GM12872 (cell line): ENCODE measurements around the gene SORCS2.

Source experiments
- TF ChIP-seq, protein P1 (sequence below): IDR thresholded peaks from 3 replicates; pipeline ENCODE4 v1.5.1; 2011; ENCODE audit warnings: low read depth, mild to moderate bottlenecking, low read length, moderate library complexity; ENCODE audit not compliant: insufficient read depth

SORCS2 gene

DNA sequence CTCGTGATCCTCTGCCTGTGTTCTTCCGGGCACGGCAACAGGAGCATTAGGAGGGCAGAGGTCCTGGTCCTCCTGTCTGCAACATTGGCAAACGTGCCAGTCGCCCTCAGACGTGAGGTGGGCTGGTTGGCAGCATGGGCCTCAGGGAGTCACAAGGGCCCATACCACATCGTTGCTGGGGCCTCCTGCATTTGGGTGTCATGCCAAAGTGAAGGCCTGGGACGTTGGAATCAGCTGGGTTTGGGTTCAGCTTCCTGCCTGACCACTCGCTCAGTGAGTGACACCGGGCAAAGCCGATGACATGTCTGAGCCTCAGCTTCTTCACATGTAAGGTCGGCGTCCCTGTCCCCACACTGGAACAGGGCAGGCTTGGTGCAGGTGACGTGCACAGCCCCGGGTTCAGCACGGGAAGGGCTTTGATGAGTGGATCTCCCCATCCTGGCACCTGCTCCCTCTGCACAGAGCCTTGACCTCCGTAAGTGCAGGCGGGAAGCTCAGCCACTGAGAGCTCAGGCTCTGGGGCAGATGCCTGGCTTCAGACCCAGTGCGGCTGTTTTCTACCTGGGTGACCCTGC, 150.8 kb downstream of the SORCS2 start:
- TF ChIP-seq, protein P1, sequence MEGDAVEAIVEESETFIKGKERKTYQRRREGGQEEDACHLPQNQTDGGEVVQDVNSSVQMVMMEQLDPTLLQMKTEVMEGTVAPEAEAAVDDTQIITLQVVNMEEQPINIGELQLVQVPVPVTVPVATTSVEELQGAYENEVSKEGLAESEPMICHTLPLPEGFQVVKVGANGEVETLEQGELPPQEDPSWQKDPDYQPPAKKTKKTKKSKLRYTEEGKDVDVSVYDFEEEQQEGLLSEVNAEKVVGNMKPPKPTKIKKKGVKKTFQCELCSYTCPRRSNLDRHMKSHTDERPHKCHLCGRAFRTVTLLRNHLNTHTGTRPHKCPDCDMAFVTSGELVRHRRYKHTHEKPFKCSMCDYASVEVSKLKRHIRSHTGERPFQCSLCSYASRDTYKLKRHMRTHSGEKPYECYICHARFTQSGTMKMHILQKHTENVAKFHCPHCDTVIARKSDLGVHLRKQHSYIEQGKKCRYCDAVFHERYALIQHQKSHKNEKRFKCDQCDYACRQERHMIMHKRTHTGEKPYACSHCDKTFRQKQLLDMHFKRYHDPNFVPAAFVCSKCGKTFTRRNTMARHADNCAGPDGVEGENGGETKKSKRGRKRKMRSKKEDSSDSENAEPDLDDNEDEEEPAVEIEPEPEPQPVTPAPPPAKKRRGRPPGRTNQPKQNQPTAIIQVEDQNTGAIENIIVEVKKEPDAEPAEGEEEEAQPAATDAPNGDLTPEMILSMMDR, result no peak

DNA sequence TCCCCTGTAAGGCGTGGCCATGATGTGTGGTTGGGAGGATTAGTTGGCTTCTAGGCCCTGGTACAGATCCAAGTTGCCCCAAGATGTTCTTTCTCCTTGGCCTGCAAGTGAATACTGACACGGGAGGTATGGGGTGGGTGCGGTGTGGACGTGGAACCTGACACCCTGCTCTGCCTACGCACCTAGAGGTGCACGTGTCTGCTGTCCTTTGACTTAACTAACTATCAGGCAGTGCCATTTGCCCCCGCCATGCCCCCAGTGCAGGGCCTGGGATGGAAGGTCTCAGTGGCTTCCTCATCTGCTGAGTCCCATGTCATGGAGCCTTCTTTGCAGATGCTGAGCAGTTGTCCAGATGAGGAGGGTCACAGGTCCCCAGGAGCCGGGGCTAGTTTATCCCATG, 151.6 kb downstream of the SORCS2 start:
- TF ChIP-seq, protein P1, result no peak

DNA sequence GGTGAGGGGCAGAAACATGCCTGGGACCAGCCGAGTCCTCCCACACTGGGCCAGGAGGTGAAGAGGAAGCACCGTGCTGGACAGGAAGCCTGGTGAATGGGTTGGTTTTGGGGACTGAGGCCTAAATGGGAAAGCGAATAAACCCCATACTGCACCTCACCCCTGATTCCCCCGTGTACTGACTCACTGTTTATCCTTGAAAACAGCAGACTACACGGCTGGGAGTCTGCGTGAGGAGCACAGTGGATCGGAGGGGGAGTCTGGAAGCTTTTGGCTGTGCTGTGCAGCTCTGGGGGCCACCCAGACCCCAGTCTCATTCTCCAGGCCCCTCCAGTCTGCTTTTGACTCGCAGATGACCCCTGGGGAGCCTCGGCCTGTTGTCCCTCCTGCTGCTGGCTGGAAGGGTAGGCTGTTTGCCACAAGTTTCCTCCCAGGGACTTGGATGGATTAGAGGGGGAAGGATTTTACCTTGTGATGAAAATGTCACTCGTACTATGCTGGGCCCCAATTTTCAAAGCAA, 152.4 kb downstream of the SORCS2 start:
- TF ChIP-seq, protein P1, result no peak

DNA sequence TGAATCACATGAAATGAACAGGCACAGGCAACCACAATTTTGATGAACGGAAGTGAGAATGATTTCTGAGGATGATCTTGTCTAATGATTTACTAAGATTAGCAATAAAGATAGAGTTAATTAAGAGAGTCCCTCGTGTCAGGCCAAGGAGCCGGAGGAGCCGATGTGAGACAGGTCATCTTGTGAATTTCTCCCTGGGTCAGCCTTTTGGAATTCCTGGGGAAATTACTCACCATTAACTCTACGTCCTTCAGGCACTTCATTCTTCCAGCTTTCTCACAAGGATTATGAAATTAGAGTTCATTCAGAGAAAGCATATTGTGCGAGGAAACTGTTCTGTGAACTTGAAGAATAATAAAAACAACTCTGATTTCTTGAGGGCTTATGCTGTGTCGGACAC, 155.6 kb downstream of the SORCS2 start:
- TF ChIP-seq, protein P1, result no peak

DNA sequence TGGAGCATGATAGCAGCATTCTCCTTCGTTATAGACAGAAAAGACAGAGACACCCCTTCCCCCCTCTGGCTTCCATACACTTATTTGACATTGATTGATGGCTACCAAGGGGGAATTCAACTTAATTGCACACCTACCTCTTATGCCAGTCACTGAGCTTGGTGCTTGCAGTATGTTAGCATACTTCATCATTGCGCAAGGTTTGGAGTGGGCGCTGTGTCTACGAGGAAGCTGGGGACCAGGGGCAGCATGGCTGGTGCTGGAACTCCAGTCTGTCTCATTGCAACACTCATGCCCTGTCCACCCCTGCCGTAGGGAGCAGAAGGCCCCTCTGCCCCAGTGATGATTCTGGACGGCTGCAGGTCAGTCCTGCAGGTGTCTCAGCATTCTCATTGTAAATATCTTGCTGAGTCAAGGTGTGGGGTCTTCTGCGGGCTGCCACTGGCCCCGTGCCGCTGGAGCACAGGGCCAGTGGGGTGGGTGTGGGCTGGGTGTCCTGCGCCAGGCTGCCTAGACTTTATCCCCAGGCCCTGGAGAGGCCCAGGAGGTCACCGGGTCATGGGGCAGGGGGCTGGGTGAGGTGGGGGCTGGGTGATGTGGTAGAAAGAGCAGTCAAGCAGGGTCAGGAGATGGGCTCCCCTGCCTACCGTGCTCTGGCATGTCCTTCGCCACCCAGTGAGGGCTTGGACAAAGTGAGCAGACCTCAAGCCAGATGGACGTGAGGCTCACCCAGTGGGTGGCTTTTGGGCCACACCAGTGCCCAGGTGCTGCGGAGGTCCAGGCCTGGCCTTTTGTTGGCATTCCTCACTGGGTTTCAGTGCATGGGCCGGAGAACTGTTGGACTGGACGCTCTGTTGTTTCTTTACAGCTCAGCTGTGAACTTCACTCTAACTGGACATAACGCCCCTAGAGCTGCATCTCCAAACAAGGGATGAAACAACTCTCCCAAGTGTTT, 156.9 kb downstream of the SORCS2 start:
- TF ChIP-seq, protein P1, result no peak

DNA sequence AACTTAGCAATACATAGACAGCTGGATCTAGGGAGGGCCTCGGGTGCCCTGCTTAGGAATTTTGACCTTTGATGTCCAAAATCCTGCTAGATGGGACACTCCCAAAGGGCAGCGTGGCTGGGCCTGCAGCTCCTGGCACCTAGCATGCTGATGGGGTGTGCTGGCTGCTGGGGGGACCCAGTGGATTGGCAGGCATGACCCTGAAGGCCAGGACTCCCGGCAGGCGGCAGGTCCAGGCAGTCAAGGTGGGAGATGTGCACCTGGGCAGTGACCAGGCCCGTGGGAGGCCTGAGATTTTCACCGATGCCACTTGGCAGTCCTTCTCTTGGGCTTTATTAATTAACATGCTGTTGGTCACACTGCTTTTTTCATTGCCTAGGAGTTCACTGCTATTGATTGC, 158.1 kb downstream of the SORCS2 start:
- TF ChIP-seq, protein P1, result no peak

DNA sequence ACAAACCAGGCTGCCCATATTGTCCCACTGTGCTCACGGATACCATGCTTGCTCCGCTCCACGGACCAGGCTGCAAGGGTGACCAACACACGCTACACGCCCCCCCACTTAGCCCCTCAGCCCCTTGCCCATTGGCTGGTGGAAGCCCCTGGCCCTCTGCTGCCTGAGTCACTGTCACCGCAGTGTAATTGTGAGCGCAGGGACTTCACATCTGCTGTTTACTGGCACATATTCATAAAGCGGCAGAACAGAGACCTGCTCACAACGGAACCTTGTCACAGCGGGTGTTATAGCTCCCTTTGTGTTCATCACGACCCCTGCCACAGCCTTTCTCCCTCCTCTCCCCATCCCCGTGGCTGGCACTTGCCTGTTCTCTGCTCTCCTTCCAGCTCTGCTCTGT, 158.7 kb downstream of the SORCS2 start:
- TF ChIP-seq, protein P1, result no peak
